ENCODE measurements around the gene ERLIN1.

Gene ERLIN1

DNA sequence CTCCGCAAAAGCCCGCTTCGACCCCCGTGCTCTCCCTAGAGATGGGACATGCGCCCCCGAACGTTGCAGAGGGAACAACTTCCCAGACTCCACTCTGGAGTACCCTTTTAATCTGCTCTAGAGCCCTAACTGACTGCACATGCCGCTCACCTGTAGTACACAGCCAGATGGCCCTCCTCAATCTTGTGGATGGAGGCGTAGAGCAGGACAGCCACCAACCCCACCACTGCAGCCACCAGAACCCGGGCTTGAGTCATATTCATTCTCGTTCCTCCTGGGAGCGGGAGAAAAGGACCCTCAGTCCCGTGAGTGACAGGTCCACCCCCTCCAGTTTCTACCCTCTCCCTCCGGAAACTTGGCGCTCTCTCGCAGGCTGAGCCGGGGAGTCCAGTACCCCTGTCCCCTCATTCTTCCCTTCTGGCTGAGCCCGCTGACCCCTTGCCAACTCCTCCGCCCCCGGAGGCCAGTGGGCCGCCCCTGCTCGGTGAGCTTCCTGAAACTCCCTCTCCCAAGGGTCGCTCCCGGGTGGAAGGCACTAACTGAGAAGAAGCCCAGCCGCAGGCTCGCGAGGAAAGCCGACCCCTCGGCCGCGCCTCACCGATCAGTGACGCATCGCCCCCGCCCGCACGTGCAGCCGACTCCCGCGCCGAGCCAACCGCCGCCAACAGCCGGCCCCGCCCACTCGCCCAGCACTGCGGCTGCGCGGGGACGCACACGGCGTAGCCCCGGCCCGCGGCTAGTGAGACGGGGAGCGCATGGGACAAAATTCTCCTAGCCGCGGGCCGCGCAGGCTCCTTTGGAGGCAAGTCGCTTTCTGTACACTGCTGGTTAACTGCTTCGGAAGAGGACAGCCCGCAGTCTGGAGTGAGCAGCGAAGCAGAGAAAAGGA lies at the start of gene ERLIN1:
Gene ERLIN1, minus strand, starts transcription at position 666 of the 889 bp plus-strand sequence. Its CDS starts 403 bp downstream, at position 263.
- peak within 1 kb of the TSS; percentile 83 for H3K4me3 ChIP-seq (ENCODE audit: low read depth, low read length)
- peak; percentile 75 for DNase-seq (ENCODE audit: low read depth)

DNA sequence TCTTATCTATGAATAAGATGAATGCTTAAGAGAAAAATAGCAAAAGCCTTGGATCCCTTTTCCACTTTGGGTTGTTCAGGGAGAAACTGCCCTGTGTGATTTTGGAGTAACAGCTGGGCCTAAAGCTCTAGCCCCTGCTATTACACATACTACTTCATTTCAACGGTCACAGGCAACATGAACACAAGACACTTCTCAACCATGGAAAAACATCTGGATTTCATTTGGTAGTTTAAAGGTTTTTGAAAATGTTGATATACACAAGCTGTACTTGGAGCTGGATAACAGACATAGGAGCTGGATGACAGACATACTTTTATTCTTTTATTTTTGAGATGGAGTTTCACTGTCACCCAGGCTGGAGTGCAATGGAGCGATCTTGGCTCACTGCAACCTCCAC lies 46.3 kb upstream of the ERLIN1 start:
- no peak overlapping the region for H3K4me3 ChIP-seq (ENCODE audit: low read depth, low read length)
- DNase-seq (ENCODE audit: low read depth), result no peak

- no peak for DNase-seq (ENCODE audit: low read depth)
- H3K4me3 ChIP-seq (ENCODE audit: low read depth, low read length), result peak overlapping the region; percentile 97
Measured at GRCh38 chr10:100229819-100230422, 44.1 kb upstream of the ERLIN1 start.

- DNase-seq (ENCODE audit: low read depth), result no peak
Measured at GRCh38 chr10:100223879-100224278, 38.0 kb upstream of the ERLIN1 start.

GRCh38 chr10:100222529-100222928 lies 36.7 kb upstream of the ERLIN1 start:
- no peak for DNase-seq (ENCODE audit: low read depth)

More at GRCh38 chr10:100223879-100224278, 38.0 kb upstream of the ERLIN1 start:
- no peak overlapping the region for H3K4me3 ChIP-seq (ENCODE audit: low read depth, low read length)

DNA sequence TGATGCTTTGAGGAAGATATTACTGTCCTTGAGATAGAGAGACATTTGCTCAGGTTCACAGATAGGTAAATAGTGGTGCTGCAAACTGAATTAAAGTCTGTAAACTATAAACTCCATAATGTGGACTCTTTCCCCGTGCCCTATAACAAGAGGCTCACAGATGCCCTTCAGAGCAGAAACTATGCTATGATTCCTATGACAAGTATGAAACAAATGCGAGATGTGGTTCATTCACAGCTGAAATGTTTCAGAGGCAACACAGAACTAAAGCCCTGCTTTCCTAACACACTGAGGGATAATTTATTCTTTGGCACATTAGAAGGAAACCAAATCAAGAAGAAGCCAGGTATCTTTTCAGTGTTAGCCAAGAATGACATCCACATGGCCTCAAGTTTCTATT lies 30.2 kb upstream of the ERLIN1 start:
- DNase-seq (ENCODE audit: low read depth), result no peak
- no peak overlapping the region for H3K4me3 ChIP-seq (ENCODE audit: low read depth, low read length)

More at GRCh38 chr10:100222529-100222928, 36.7 kb upstream of the ERLIN1 start:
- H3K4me3 ChIP-seq (ENCODE audit: low read depth, low read length), result no peak overlapping the region

GRCh38 chr10:100209303-100209702 lies 23.5 kb upstream of the ERLIN1 start:
- no peak overlapping the region for H3K4me3 ChIP-seq (ENCODE audit: low read depth, low read length)
- no peak for DNase-seq (ENCODE audit: low read depth)

DNA sequence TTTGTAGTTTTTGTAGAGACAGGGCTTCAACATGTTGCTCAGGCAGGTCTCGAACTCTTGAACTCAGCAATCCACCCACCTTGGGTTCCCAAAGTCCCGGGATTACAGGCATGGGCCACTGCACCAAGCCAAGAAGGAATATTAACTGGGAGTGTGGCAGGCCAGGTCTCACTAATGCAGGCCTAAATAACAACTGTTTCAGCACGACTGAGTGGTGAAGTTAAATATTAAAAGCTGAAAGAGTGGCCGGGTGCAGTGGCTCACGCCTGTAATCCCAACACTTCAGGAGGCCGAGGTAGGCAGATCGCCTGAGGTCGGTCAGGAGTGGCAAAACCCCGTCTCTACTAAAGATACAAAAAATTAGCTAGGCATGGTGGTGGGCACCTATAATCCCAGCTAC lies 22.4 kb upstream of the ERLIN1 start:
- no peak for DNase-seq (ENCODE audit: low read depth)
- no peak overlapping the region for H3K4me3 ChIP-seq (ENCODE audit: low read depth, low read length)

DNA sequence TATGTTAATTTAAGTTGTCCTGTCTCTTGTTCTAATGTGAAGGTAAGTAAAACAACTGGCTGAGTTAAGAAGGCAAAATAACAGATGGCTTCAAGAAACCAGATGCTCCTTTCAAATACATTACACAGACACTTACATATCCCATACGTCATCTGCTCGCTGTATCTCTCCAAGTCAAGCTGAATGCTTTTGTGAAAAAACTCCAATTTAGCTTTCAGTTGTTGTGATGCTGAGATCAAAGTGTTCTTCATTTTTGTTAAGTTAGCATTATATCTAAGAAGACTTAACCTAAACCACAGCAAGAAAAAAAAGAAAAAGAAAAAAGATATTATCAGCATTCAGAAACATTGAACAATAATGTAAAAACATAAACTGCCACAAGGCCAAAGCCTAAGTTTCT lies 18.5 kb upstream of the ERLIN1 start:
- no peak overlapping the region for H3K4me3 ChIP-seq (ENCODE audit: low read depth, low read length)
- no peak for DNase-seq (ENCODE audit: low read depth)

DNA sequence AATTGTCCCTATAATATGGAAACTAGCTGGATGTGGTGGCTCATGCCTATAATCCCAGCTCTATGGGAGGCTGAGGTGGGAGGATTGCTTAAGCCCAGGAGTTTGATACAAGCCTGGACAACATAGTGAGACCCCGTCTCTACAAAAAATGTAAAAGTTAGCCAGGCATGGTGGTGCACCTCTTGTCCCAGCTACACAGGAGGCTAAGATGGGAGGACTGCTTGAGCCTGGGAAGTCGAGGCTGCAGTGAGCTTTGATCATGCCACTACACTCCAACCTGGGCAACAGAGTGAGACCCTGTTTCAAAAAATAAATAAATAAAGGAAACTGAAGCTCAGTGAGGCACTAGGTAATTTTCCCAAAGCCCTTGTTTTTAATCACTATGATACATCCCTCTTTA lies 15.7 kb upstream of the ERLIN1 start:
- DNase-seq (ENCODE audit: low read depth), result no peak
- no peak overlapping the region for H3K4me3 ChIP-seq (ENCODE audit: low read depth, low read length)

- no peak for DNase-seq (ENCODE audit: low read depth)
- no peak overlapping the region for H3K4me3 ChIP-seq (ENCODE audit: low read depth, low read length)
Measured at GRCh38 chr10:100194711-100195110, 8.9 kb upstream of the ERLIN1 start.

- no peak overlapping the region for H3K4me3 ChIP-seq (ENCODE audit: low read depth, low read length)
- peak; percentile 12 for DNase-seq (ENCODE audit: low read depth)
Measured at GRCh38 chr10:100192350-100192749, 6.5 kb upstream of the ERLIN1 start.

DNA sequence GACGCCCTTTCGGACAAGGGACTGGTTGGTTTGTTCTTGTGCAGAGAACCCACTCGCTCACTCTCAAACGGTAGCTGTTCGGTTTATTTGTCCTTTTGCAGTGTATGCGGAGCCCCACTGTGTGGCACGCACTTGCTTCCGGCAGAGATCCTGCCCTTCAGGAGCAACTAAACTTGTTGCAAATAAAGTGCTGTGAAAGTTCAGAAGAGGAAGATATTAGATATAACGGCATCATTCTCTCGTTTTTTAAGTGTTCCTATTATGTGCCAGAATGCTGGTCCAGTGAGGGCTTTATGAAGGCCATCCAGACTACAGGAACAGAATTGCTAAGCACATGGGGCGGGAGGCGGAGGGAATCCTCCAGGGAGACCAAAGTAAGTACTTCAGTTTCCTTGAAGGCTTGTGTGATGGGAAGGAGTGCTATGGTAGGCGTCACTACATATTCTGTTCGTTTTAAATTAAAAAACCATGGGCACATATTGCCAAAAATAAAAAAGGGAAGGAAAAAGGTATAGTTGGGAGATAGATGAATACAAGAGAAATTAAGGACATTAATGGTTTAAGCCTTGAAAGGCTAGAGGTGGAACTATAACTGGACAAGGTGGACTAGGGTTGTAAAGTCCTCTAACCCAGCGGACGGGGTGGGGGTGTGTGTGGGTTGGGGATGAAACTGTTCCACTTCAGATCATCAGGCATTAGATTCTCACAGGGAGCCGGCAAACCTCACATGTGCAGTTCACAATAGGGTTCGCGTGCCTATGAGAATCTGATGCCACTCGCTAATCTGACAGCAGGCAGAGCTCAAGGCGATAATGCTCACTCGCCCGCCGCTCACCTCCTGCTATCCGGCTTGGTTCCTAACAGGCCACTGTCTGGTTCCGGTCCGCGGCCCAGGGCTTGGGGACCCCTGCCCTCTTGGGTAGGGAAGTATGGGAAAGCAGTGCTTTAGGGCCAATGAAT lies 704 bp upstream of the ERLIN1 start:
- peak overlapping the region; percentile 83 for H3K4me3 ChIP-seq (ENCODE audit: low read depth, low read length)
- peak; percentile 27 for DNase-seq (ENCODE audit: low read depth)

- DNase-seq (ENCODE audit: low read depth), result no peak
- H3K4me3 ChIP-seq (ENCODE audit: low read depth, low read length), result peak overlapping the region; percentile 83
Measured at GRCh38 chr10:100184840-100185239, 989 bp downstream of the ERLIN1 start.

DNA sequence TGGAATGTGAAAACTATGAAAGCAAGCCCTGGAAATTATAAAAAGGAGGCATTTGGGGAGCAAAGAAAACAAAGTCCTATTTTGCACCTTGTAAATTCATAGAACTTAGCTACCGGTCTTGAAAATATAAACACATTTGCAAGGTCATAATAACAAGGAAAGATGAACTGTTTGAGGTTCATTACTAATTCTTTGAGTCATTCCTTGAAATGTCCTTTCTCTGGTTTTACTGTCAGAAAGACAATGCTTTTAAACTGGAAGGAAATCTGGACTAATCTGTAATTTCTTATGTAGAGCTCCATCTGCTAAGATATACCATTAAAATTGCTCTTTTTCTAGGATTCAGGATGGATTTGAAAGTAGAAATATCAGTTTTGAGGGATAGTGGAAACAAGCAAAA lies 1.4 kb downstream of the ERLIN1 start:
- H3K4me3 ChIP-seq (ENCODE audit: low read depth, low read length), result peak overlapping the region; percentile 83
- DNase-seq (ENCODE audit: low read depth), result no peak

DNA sequence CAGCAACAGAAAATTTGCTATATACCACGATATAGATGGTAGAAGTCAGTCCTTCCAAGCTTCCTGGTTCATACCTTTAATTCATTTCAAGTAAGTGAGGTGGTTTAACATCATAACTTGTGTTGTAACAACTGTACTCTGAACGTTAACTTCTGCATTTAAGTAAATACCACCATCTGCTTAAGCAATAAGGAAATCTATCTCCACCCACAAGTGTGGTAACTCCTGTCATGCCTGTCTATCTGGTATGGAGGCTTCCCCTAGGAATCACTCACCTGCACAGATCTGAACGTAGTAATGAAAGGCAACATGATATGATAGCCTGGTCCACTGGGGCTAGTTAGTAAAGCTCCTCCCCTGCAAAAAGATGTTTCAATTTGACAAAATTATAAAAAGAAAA lies 2.3 kb downstream of the ERLIN1 start:
- DNase-seq (ENCODE audit: low read depth), result peak; percentile 14
- H3K4me3 ChIP-seq (ENCODE audit: low read depth, low read length), result no peak overlapping the region

GRCh38 chr10:100182908-100183307 lies 2.9 kb downstream of the ERLIN1 start:
- H3K4me3 ChIP-seq (ENCODE audit: low read depth, low read length), result no peak overlapping the region
- DNase-seq (ENCODE audit: low read depth), result no peak

DNA sequence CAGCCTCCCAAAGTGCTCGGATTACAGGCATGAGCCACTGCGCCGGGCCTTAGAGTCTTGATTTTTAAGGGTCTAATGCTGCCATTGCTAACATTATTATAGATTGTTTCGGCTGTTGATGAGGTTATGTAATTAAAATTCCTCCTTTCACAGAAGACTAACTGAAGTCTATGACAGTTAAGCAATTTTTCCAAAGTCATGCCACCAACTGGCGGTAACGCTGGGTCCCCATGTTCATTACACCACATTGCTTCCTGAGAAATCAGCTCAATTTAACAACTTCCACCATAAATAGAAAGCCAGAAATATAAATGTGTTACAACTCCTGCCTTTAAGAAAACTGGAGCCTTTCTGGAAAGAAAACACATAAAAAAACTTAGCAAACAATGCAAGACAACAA lies 3.5 kb downstream of the ERLIN1 start:
- DNase-seq (ENCODE audit: low read depth), result no peak
- no peak overlapping the region for H3K4me3 ChIP-seq (ENCODE audit: low read depth, low read length)

DNA sequence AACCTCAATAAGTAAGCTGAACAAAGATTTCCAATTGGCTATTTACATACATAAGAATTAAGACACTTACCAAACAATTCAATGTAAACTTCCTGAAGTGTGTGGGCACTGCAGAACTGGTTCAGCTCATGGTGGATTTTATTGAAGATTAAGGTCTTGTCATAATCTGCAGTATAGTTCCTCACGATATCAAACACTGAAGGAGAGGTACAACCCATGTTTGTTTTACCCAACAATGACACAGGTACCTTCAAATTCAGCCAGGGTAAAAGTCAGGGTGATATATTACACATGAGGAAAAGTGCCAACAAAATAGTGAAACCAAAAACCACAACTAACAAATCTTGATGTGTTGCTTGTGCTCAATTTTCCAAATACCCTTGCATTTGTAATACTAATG lies 10.0 kb downstream of the ERLIN1 start:
- no peak for DNase-seq (ENCODE audit: low read depth)
- no peak overlapping the region for H3K4me3 ChIP-seq (ENCODE audit: low read depth, low read length)
